ENCODE results near the gene NUCB1. TPM values are rescaled to one million over a fixed set of nuclear protein-coding genes. Genes with fewer than 3 reads are reported as not detected.

Gene NUCB1
- total RNA-seq, 2 donors from 2014 or later = 432 to 441 TPM

- Histone ChIP-seq H3K4me1 (replicated peaks) (no peaks in the 10 kb centered on the region), H3K9me3 (no peaks in the 10 kb centered on the region), H3K4me3 (no peak overlapping the region), H3K27ac (no peak overlapping the region), H3K27me3 (replicated peaks; ENCODE audit: insufficient read depth) (no peaks in the 10 kb centered on the region), H3K36me3 (no peaks in the 10 kb centered on the region)
- TF ChIP-seq CTCF (IDR thresholded peaks at IDR 0.05) (no peak), POLR2AphosphoS5 (IDR thresholded peaks at IDR 0.05) (no peak), POLR2A (IDR thresholded peaks at IDR 0.05) (no peak)
- intact Hi-C loops (cut with DNase I) = no loop called here
- DNase-seq (ENCODE audit: low spot score) = no peak
- WGBS = 98% methylated on average over 25 of the region's 25 CpGs
Measured at GRCh38 chr19:48935864-48936263, 35.8 kb downstream of the NUCB1 start.

- Histone ChIP-seq H3K4me1 (replicated peaks) (no peaks in the 10 kb centered on the region), H3K36me3 (no peaks in the 10 kb centered on the region), H3K27me3 (replicated peaks; ENCODE audit: insufficient read depth) (no peaks in the 10 kb centered on the region), H3K4me3 (no peak overlapping the region), H3K9me3 (no peaks in the 10 kb centered on the region), H3K27ac (no peak overlapping the region)
- no peak for DNase-seq (ENCODE audit: low spot score)
- WGBS = 96% methylated on average over 7 of the region's 7 CpGs
- intact Hi-C loops (cut with DNase I) = no loop called here
- TF ChIP-seq CTCF (IDR thresholded peaks at IDR 0.05) (no peak), POLR2A (IDR thresholded peaks at IDR 0.05) (no peak), POLR2AphosphoS5 (IDR thresholded peaks at IDR 0.05) (no peak)
Measured at GRCh38 chr19:48938256-48938655, 38.1 kb downstream of the NUCB1 start.

- no peaks in the 10 kb centered on the region for H3K9me3 ChIP-seq
- intact Hi-C loops (cut with DNase I) = no loop called here
- no peaks in the 10 kb centered on the region for H3K27me3 ChIP-seq (replicated peaks; ENCODE audit: insufficient read depth)
- no peaks in the 10 kb centered on the region for H3K36me3 ChIP-seq
- H3K4me1 ChIP-seq (replicated peaks) = no peaks in the 10 kb centered on the region
- no peak for TF ChIP-seq POLR2AphosphoS5 (IDR thresholded peaks at IDR 0.05)
- TF ChIP-seq POLR2A (IDR thresholded peaks at IDR 0.05) = no peak
- no peak for TF ChIP-seq CTCF (IDR thresholded peaks at IDR 0.05)
- no peak overlapping the region for H3K27ac ChIP-seq
- 96% methylated on average over 5 of the region's 5 CpGs for WGBS
- DNase-seq (ENCODE audit: low spot score) = no peak
- H3K4me3 ChIP-seq = no peak overlapping the region
Measured at GRCh38 chr19:48940902-48941301, 40.8 kb downstream of the NUCB1 start.

- no peak overlapping the region for H3K27ac ChIP-seq
- no peaks in the 10 kb centered on the region for H3K36me3 ChIP-seq
- intact Hi-C loops (cut with DNase I) = no loop called here
- H3K9me3 ChIP-seq = no peaks in the 10 kb centered on the region
- no peak for TF ChIP-seq POLR2AphosphoS5 (IDR thresholded peaks at IDR 0.05)
- no peak for TF ChIP-seq POLR2A (IDR thresholded peaks at IDR 0.05)
- no peaks in the 10 kb centered on the region for H3K4me1 ChIP-seq (replicated peaks)
- 88% methylated on average over 6 of the region's 6 CpGs for WGBS
- H3K27me3 ChIP-seq (replicated peaks; ENCODE audit: insufficient read depth) = no peaks in the 10 kb centered on the region
- no peak overlapping the region for H3K4me3 ChIP-seq
- no peak for DNase-seq (ENCODE audit: low spot score)
Measured at GRCh38 chr19:48943081-48943480, 43.0 kb downstream of the NUCB1 start.

GRCh38 chr19:48945415-48945814 lies 45.3 kb downstream of the NUCB1 start:
- 91% methylated on average over 5 of the region's 5 CpGs for WGBS
- Histone ChIP-seq H3K27ac (no peak overlapping the region), H3K36me3 (no peaks in the 10 kb centered on the region), H3K9me3 (no peaks in the 10 kb centered on the region), H3K4me1 (replicated peaks) (no peaks in the 10 kb centered on the region), H3K4me3 (no peak overlapping the region), H3K27me3 (replicated peaks; ENCODE audit: insufficient read depth) (no peaks in the 10 kb centered on the region)
- intact Hi-C loops (cut with DNase I) = no loop called here
- TF ChIP-seq POLR2AphosphoS5 (IDR thresholded peaks at IDR 0.05) (no peak), CTCF (IDR thresholded peaks at IDR 0.05) (no peak), POLR2A (IDR thresholded peaks at IDR 0.05) (no peak)
- no peak for DNase-seq (ENCODE audit: low spot score)
